DOHH2 (cell line): ENCODE results near the gene SCAMP1.

ENCODE experiments used
- H3F3A ChIP-seq: fragments of 200-600 bp; sonication (generic), shearing (Covaris generic); 2 replicates; pipeline ENCODE4 v1.6.0; 2016; ENCODE audit warnings: antibody characterized with exemption, mild to moderate bottlenecking; ENCODE audit not compliant: control insufficient read depth, insufficient read depth
- H3K27ac ChIP-seq: fragments of 200-600 bp; sonication (generic); 2 replicates; pipeline ENCODE4 v1.5.1; 2014; ENCODE audit warnings: low read depth, mild to moderate bottlenecking, low read length, moderate library complexity
- H3K27me3 ChIP-seq: fragments of 200-600 bp; sonication (generic); 2 replicates; pipeline ENCODE4 v1.6.1; 2014; ENCODE audit warnings: mild to moderate bottlenecking, low read length, mixed read lengths; ENCODE audit not compliant: control insufficient read depth
- H3K36me3 ChIP-seq: fragments of 200-600 bp; sonication (generic); 2 replicates; pipeline ENCODE4 v1.6.1; 2014; ENCODE audit warnings: mild to moderate bottlenecking, low read length, moderate library complexity, mixed read lengths; ENCODE audit not compliant: control insufficient read depth
- H3K4me1 ChIP-seq: fragments of 200-600 bp; sonication (generic); 2 replicates; pipeline ENCODE4 v1.6.1; 2014; ENCODE audit warnings: mild to moderate bottlenecking, low read length, mixed read lengths; ENCODE audit not compliant: control insufficient read depth
- H3K4me2 ChIP-seq: fragments of 200-600 bp; sonication (generic); 2 replicates; pipeline ENCODE4 v1.6.0; 2014; ENCODE audit warnings: mild to moderate bottlenecking, low read length, moderate library complexity
- H3K4me3 ChIP-seq: fragments of 200-600 bp; sonication (generic); 2 replicates; pipeline ENCODE4 v1.5.1; 2014; ENCODE audit warnings: mild to moderate bottlenecking, low read length, mixed read lengths
- H3K79me2 ChIP-seq: fragments of 200-600 bp; sonication (generic); 2 replicates; pipeline ENCODE4 v1.6.1; 2014; ENCODE audit warnings: mild to moderate bottlenecking, low read length, mixed read lengths; ENCODE audit not compliant: control insufficient read depth
- H3K9me2 ChIP-seq: fragments of 200-600 bp; sonication (generic); replicated peaks from 2 replicates; pipeline ENCODE4 v1.6.1; 2014; ENCODE audit warnings: mild to moderate bottlenecking, low read length, mixed read lengths; ENCODE audit not compliant: control insufficient read depth
- H3K9me3 ChIP-seq: fragments of 200-600 bp; sonication (generic); 2 replicates; pipeline ENCODE4 v1.6.1; 2014; ENCODE audit warnings: antibody characterized with exemption, low read length, mixed read lengths; ENCODE audit not compliant: control insufficient read depth, insufficient read depth
- H4K20me1 ChIP-seq: fragments of 200-600 bp; sonication (generic); 2 replicates; pipeline ENCODE4 v1.6.0; 2014; ENCODE audit warnings: low read depth, mild to moderate bottlenecking, antibody characterized with exemption, low read length, moderate library complexity; ENCODE audit not compliant: control insufficient read depth, insufficient read depth
- EZH2phosphoT487 ChIP-seq: fragments of 200-600 bp; sonication (generic); IDR thresholded peaks from 2 replicates; pipeline ENCODE4 v1.6.1; 2017; ENCODE audit warnings: borderline replicate concordance, mild to moderate bottlenecking, antibody characterized with exemption, low read length, moderate library complexity, mixed read lengths
- TF ChIP-seq, protein P1 (sequence below): fragments of 200-600 bp; sonication (generic); IDR thresholded peaks from one replicate; pipeline ENCODE4 v1.5.1; 2014; ENCODE audit warnings: antibody characterized with exemption, mild to moderate bottlenecking, low read depth, low read length; ENCODE audit not compliant: poor library complexity, severe bottlenecking

SCAMP1 gene

GRCh38 chr5:78523314-78524193 is 163.1 kb downstream of the SCAMP1 start:
- Histone ChIP-seq H3K27ac (no peak overlapping the region), H3K79me2 (no peaks in the 10 kb centered on the region), H3K4me2 (no peak overlapping the region)

DNA sequence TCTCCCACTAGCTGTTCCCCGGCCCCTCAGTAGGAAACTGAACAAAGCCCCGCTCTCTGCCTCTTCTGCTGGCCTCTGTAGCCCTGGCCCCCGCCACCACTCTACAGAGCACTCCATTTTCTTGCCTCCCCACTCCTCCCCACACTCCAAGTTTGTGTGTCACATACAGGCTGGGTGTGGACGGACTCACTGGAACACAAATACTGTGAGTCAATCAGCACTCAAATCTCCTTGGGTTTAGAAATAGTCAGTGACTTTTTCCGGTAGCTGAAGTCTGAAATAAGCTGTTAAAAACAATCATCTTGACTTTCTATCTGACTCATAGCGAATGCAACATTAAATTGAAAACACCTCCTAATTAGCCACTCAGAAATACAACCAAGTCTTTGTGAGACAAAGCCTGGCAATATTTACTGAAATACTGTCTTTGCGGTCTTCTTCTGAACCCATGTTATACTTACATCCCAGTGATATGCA is 165.7 kb downstream of the SCAMP1 start:
- no peaks in the 10 kb centered on the region for H3K79me2 ChIP-seq
- no peaks in the 10 kb centered on the region for H3F3A ChIP-seq
- H4K20me1 ChIP-seq: no peaks in the 10 kb centered on the region
- TF ChIP-seq, protein P1, sequence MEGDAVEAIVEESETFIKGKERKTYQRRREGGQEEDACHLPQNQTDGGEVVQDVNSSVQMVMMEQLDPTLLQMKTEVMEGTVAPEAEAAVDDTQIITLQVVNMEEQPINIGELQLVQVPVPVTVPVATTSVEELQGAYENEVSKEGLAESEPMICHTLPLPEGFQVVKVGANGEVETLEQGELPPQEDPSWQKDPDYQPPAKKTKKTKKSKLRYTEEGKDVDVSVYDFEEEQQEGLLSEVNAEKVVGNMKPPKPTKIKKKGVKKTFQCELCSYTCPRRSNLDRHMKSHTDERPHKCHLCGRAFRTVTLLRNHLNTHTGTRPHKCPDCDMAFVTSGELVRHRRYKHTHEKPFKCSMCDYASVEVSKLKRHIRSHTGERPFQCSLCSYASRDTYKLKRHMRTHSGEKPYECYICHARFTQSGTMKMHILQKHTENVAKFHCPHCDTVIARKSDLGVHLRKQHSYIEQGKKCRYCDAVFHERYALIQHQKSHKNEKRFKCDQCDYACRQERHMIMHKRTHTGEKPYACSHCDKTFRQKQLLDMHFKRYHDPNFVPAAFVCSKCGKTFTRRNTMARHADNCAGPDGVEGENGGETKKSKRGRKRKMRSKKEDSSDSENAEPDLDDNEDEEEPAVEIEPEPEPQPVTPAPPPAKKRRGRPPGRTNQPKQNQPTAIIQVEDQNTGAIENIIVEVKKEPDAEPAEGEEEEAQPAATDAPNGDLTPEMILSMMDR: no peak
- TF ChIP-seq EZH2phosphoT487: no peak
- H3K4me2 ChIP-seq: no peak overlapping the region
- no peaks in the 10 kb centered on the region for H3K4me1 ChIP-seq
- H3K27ac ChIP-seq: no peak overlapping the region
- H3K9me2 ChIP-seq: no peaks in the 10 kb centered on the region
- no peaks in the 10 kb centered on the region for H3K9me3 ChIP-seq
- no peak overlapping the region for H3K4me3 ChIP-seq
- no peaks in the 10 kb centered on the region for H3K36me3 ChIP-seq
- H3K27me3 ChIP-seq: peaks cover 17% of the 10 kb centered on the region

More at GRCh38 chr5:78523314-78524193, 163.1 kb downstream of the SCAMP1 start:
- Histone ChIP-seq H3K27me3 (peaks cover 17% of the 10 kb centered on the region), H3F3A (no peaks in the 10 kb centered on the region), H3K9me2 (no peaks in the 10 kb centered on the region), H3K4me3 (no peak overlapping the region), H3K4me1 (no peaks in the 10 kb centered on the region), H4K20me1 (no peaks in the 10 kb centered on the region), H3K36me3 (no peaks in the 10 kb centered on the region), H3K9me3 (no peaks in the 10 kb centered on the region)
- TF ChIP-seq, protein P1: no peak
- no peak for TF ChIP-seq EZH2phosphoT487

DNA sequence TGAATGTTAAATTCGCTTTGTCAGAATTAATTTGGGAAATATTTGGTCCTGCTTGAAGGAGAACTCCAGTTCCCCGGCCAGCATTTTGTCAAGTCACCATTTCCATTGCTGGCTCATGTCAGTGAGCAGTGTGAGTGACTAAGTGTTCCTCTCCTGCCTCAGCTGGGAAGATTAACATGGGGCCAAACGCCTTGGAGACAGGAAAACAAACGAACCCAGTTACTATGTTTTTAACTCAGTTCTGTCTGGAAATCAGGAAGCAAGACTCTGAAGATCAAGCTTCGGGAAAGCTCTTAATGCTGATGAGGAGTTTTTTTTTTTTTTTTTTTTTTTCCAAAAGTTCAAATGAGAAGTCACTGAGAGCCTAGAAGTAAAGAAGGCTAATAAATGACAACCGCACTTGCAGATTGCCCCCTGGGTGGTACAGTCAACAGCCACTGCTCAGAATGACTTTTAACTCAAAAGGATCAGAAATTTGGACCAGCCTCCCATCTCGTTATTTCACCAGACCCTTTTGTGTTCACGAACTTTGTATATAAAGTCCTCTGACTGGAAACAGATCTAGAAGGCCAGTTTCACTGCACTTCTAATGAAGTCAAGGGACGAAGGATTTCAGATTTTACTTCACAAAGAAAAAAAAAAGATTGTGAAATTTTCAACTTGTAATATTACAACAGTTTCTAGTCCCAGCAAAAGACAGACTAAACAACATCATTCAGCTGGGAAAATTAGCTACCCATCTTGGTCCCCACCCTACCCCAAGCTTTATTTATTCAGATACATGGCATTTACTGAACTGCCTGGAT is 166.8 kb downstream of the SCAMP1 start:
- Histone ChIP-seq H3K27me3 (peaks cover 17% of the 10 kb centered on the region), H3K79me2 (no peaks in the 10 kb centered on the region), H3F3A (no peaks in the 10 kb centered on the region), H3K36me3 (no peaks in the 10 kb centered on the region), H3K4me1 (no peaks in the 10 kb centered on the region), H3K27ac (no peak overlapping the region), H3K9me3 (no peaks in the 10 kb centered on the region), H3K9me2 (no peaks in the 10 kb centered on the region), H3K4me2 (no peak overlapping the region), H3K4me3 (no peak overlapping the region), H4K20me1 (no peaks in the 10 kb centered on the region)
- TF ChIP-seq, protein P1: no peak
- TF ChIP-seq EZH2phosphoT487: no peak
